OCI-LY3 (cell line): Measurements from ENCODE around the gene LSS.

Experiments
- H2AFZ ChIP-seq: fragments of 200-600, 300-600 bp; shearing (Covaris generic); 2 replicates; pipeline ENCODE4 v1.6.0; 2014; ENCODE audit warnings: antibody characterized with exemption, low read depth, low read length
- H3K27ac ChIP-seq: fragments of 200-600, 300-600 bp; sonication (generic); 2 replicates; pipeline ENCODE4 v1.5.1; 2014; ENCODE audit warnings: mild to moderate bottlenecking, low read length, moderate library complexity, mixed read lengths
- H3K27me3 ChIP-seq: fragments of 200-600, 300-600 bp; sonication (generic); 2 replicates; pipeline ENCODE4 v1.6.1; 2014; ENCODE audit warnings: low read depth, low read length, mixed read lengths
- H3K36me3 ChIP-seq: fragments of 200-600, 300-600 bp; sonication (generic); replicated peaks from 2 replicates; pipeline ENCODE3; 2014; ENCODE audit warnings: low read depth, low read length, mixed read lengths
- H3K4me1 ChIP-seq: fragments of 300-600, 200-600 bp; sonication (generic); 2 replicates; pipeline ENCODE4 v1.6.1; 2014; ENCODE audit warnings: low read length, mixed read lengths
- H3K4me2 ChIP-seq: fragments of 200-600, 300-600 bp; sonication (generic); 2 replicates; pipeline ENCODE4 v1.6.1; 2014; ENCODE audit warnings: low read length, mixed read lengths
- H3K4me3 ChIP-seq: fragments of 300-600, 200-600 bp; sonication (generic); 2 replicates; pipeline ENCODE4 v1.5.1; 2014; ENCODE audit warnings: antibody characterized with exemption, mild to moderate bottlenecking, low read length, moderate library complexity
- H3K79me2 ChIP-seq: fragments of 300-600, 200-600 bp; shearing (Covaris generic); 2 replicates; pipeline ENCODE4 v1.6.1; 2014; ENCODE audit warnings: mild to moderate bottlenecking, low read length, mixed read lengths
- H3K9ac ChIP-seq: fragments of 300-600, 200-600 bp; shearing (Covaris generic); 2 replicates; pipeline ENCODE4 v1.6.0; 2014; ENCODE audit warnings: mild to moderate bottlenecking, low read length, moderate library complexity
- H3K9me3 ChIP-seq: fragments of 200-600, 300-600 bp; shearing (Covaris generic); 2 replicates; pipeline ENCODE4 v1.6.1; 2014; ENCODE audit warnings: low read length, mixed read lengths; ENCODE audit not compliant: insufficient read depth
- H4K20me1 ChIP-seq: fragments of 200-600, 300-600 bp; sonication (generic); 2 replicates; pipeline ENCODE4 v1.6.1; 2016; ENCODE audit warnings: low read length, mixed read lengths; ENCODE audit not compliant: insufficient read depth
- EZH2phosphoT487 ChIP-seq: fragments of 200-600 bp; shearing (Covaris generic); IDR thresholded peaks from 2 replicates; pipeline ENCODE4 v1.6.1; 2018; ENCODE audit warnings: antibody characterized with exemption, mixed run types, low read depth
- TF ChIP-seq, protein P1 (sequence below): fragments of 200-600, 300-600 bp; sonication (generic); IDR thresholded peaks from 2 replicates; pipeline ENCODE4 v1.5.1; 2014; ENCODE audit warnings: antibody characterized with exemption, low read length, low read depth

Gene LSS

DNA sequence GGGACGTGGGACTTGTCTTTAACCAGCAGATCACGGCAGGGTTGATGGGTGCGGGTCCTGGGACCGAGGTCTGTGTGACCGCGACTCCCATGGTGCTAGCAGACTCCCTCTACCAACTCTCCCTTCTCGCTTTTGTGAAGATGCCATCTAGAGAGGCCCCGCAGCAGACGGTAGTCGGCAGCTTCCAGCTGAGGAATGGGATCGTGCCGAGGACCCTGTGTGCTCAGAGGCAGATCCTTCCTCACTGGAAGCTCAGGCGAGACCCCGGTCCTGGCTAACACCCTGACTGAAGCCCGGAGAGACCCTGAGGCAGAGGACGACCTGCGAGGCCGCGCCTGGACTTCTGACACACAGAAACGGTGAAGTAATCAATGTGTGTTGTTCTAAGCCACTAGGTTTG lies 31.8 kb downstream of the LSS start:
- H4K20me1 ChIP-seq, result no peaks in the 10 kb centered on the region
- TF ChIP-seq, protein P1, sequence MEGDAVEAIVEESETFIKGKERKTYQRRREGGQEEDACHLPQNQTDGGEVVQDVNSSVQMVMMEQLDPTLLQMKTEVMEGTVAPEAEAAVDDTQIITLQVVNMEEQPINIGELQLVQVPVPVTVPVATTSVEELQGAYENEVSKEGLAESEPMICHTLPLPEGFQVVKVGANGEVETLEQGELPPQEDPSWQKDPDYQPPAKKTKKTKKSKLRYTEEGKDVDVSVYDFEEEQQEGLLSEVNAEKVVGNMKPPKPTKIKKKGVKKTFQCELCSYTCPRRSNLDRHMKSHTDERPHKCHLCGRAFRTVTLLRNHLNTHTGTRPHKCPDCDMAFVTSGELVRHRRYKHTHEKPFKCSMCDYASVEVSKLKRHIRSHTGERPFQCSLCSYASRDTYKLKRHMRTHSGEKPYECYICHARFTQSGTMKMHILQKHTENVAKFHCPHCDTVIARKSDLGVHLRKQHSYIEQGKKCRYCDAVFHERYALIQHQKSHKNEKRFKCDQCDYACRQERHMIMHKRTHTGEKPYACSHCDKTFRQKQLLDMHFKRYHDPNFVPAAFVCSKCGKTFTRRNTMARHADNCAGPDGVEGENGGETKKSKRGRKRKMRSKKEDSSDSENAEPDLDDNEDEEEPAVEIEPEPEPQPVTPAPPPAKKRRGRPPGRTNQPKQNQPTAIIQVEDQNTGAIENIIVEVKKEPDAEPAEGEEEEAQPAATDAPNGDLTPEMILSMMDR, result no peak
- TF ChIP-seq EZH2phosphoT487, result no peak
- H3K36me3 ChIP-seq, result peaks cover 41% of the 10 kb centered on the region
- no peak overlapping the region for H3K9ac ChIP-seq
- no peak overlapping the region for H3K27ac ChIP-seq
- H3K4me1 ChIP-seq, result no peaks in the 10 kb centered on the region
- no peaks in the 10 kb centered on the region for H3K9me3 ChIP-seq
- no peak overlapping the region for H3K4me2 ChIP-seq
- no peaks in the 10 kb centered on the region; the same call in 1 of the 2 replicates for H3K79me2 ChIP-seq
- no peaks in the 10 kb centered on the region for H3K27me3 ChIP-seq
- H2AFZ ChIP-seq, result no peak overlapping the region
- H3K4me3 ChIP-seq, result no peak overlapping the region

DNA sequence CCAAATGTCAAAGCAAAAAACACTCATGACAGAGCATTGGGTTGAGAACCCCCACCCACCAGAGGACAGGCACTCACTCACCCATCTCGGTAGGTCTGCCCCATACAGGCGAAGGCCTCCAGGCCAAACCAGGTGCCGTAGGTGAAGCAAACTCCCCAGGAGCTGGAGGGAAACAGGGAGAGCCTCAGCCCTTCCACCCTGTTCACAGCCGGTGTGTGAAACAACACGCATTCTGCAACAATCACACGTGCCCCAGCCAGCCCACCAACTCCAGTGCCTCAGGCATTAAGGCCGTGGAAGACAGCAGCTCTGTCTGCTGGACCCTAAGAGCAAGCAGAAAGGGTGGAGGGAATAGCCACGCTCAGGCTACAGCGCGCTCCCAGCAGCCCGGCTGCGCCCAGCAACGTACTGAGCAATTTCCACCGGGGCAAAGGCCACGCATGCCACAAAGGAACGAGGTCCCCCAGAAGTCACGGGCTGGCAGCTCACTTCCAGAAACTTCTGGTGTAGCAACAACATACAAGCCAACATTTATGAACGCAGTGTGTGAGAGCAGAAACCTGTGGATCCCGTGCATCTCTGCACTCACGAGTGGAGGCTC lies 32.9 kb downstream of the LSS start:
- Histone ChIP-seq H3K36me3 (peaks cover 46% of the 10 kb centered on the region), H3K4me2 (no peak overlapping the region)
- TF ChIP-seq EZH2phosphoT487, result no peak
- TF ChIP-seq, protein P1, result no peak

DNA sequence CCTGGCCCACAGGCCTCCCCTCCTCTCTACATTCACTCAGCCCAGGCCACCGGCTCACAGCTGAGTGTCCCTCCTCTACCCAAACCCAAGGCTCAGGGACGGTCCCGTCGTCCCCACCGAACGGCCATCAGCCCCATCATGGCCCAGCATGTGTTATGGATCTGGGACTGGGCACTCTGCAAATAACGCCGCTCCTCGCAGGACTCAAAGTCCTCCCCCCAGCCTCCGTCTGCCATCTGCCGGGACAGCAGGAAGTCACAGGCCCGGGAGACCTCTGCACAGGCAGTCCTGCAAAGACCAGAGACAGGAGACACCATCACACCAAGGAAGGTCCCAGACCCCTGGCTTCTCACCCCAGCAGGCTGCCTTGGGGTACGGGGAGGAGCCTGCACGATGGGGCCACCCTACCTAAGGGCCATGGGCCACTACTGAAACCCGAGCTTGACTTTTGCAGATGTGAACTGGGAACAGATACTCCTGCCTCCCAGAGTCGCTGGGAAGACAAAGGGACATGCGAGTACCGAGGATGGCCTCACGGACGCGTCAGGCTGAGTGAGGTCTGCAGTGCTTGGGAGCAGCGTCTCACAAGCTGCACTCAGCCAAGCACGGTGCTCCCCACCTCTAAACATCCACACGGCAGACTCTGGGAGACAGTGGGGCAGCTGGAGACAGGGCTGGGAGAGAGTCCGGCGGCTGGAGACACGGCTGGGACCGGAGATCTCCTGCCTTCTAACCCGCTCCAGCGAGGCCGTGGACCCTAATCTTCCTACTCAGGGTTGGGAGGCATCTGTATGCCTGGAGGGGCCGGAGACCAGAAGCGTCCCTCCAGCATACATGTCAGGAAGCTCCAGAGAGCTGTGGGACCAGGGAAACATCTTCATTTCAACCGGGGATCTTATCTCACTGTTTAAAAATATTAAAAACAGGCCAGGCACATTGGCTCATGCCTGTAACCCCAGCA lies 33.9 kb downstream of the LSS start:
- Histone ChIP-seq H4K20me1 (no peaks in the 10 kb centered on the region), H3K27me3 (no peaks in the 10 kb centered on the region), H2AFZ (no peak overlapping the region), H3K9ac (no peak overlapping the region), H3K4me3 (no peak overlapping the region), H3K79me2 (no peaks in the 10 kb centered on the region; the same call in 1 of the 2 replicates), H3K4me2 (no peak overlapping the region), H3K36me3 (peaks cover 36% of the 10 kb centered on the region), H3K9me3 (no peaks in the 10 kb centered on the region), H3K4me1 (no peaks in the 10 kb centered on the region), H3K27ac (no peak overlapping the region)
- TF ChIP-seq, protein P1, result no peak
- no peak for TF ChIP-seq EZH2phosphoT487

More for the DNA sequence above, 32.9 kb downstream of the LSS start:
- H3K4me1 ChIP-seq, result no peaks in the 10 kb centered on the region
- no peaks in the 10 kb centered on the region for H4K20me1 ChIP-seq
- H3K79me2 ChIP-seq, result no peaks in the 10 kb centered on the region; the same call in 1 of the 2 replicates
- no peaks in the 10 kb centered on the region for H3K9me3 ChIP-seq
- H3K27me3 ChIP-seq, result no peaks in the 10 kb centered on the region
- H3K4me3 ChIP-seq, result no peak overlapping the region
- H2AFZ ChIP-seq, result no peak overlapping the region
- H3K27ac ChIP-seq, result no peak overlapping the region
- H3K9ac ChIP-seq, result no peak overlapping the region

DNA sequence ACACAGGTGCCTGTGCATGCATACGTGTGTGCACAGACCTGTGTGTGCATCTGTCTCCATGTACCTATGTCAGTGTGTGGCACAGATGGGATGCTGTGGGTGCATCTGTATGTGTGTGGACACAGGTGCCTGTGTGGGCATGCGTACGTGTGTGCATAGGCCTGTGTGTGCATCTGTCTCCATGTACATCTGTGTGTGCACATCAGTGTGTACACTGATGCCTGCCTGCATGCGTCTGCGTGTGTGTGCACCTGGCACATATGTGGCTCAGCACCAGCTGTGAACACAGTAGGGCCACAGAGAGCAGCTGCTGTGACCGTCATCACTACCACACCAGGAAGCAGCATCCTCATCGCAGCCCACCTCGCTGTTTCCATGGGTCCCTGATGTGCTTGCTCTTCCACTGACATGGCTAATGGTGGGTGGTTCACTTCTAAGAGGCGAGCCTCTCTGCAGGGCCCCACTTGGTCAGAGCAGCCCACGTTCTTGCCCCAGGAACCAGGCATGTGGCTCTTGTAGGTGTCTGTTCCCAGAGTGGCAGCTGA lies 34.7 kb downstream of the LSS start:
- Histone ChIP-seq H3K4me2 (no peak overlapping the region), H3K36me3 (peaks cover 32% of the 10 kb centered on the region)
- no peak for TF ChIP-seq EZH2phosphoT487
- TF ChIP-seq, protein P1, result no peak

More for the DNA sequence above, 34.7 kb downstream of the LSS start:
- H3K79me2 ChIP-seq, result no peaks in the 10 kb centered on the region
- H4K20me1 ChIP-seq, result no peaks in the 10 kb centered on the region
- H3K4me1 ChIP-seq, result no peaks in the 10 kb centered on the region
- H3K9me3 ChIP-seq, result no peaks in the 10 kb centered on the region
- no peak overlapping the region for H3K4me3 ChIP-seq
- H2AFZ ChIP-seq, result no peak overlapping the region
- H3K27me3 ChIP-seq, result no peaks in the 10 kb centered on the region
- H3K9ac ChIP-seq, result no peak overlapping the region
- H3K27ac ChIP-seq, result no peak overlapping the region
